Activated CD4-positive, CD25-positive, alpha-beta regulatory T cell (primary cell): ENCODE data around the gene RAPGEF5.

Experiments used
- DNase-seq, 4 experiments: peaks; one replicate each; lab custom pipeline; 2025; lab: John Stamatoyannopoulos, UW

Gene RAPGEF5

GRCh38 chr7:22356701-22357310, at the start of gene RAPGEF5:
Gene RAPGEF5, minus strand, starts transcription at chr7:22357154. Its CDS starts 94 bp downstream, at chr7:22357060.
- no peak for DNase-seq

- DNase-seq = no peak
Observed at GRCh38 chr7:22406715-22407114, 49.8 kb upstream of the RAPGEF5 start.

GRCh38 chr7:22404421-22405023, 47.6 kb upstream of the RAPGEF5 start:
- no peak for DNase-seq

- no peak for DNase-seq
Observed at GRCh38 chr7:22403344-22403743, 46.4 kb upstream of the RAPGEF5 start.

- no peak for DNase-seq
Observed at GRCh38 chr7:22402250-22402649, 45.3 kb upstream of the RAPGEF5 start.

GRCh38 chr7:22400936-22401553, 44.1 kb upstream of the RAPGEF5 start:
- DNase-seq = no peak

- no peak for DNase-seq
Observed at GRCh38 chr7:22400150-22400814, 43.3 kb upstream of the RAPGEF5 start.

GRCh38 chr7:22399546-22399945, 42.6 kb upstream of the RAPGEF5 start:
- no peak for DNase-seq

- DNase-seq = no peak
Observed at GRCh38 chr7:22399091-22399490, 42.1 kb upstream of the RAPGEF5 start.

- no peak for DNase-seq
Observed at GRCh38 chr7:22397981-22398380, 41.0 kb upstream of the RAPGEF5 start.

GRCh38 chr7:22395222-22395621, 38.3 kb upstream of the RAPGEF5 start:
- DNase-seq = no peak

- DNase-seq = no peak
Observed at GRCh38 chr7:22394739-22395138, 37.8 kb upstream of the RAPGEF5 start.

- DNase-seq = no peak
Observed at GRCh38 chr7:22393913-22394729, 37.2 kb upstream of the RAPGEF5 start.

- no peak for DNase-seq
Observed at GRCh38 chr7:22390516-22390915, 33.6 kb upstream of the RAPGEF5 start.

- no peak for DNase-seq
Observed at GRCh38 chr7:22389892-22390291, 32.9 kb upstream of the RAPGEF5 start.

GRCh38 chr7:22387583-22387982, 30.6 kb upstream of the RAPGEF5 start:
- DNase-seq = no peak

GRCh38 chr7:22386865-22387264, 29.9 kb upstream of the RAPGEF5 start:
- DNase-seq = no peak

GRCh38 chr7:22386206-22386858, 29.4 kb upstream of the RAPGEF5 start:
- DNase-seq = no peak

- no peak for DNase-seq
Observed at GRCh38 chr7:22385326-22385725, 28.4 kb upstream of the RAPGEF5 start.

- no peak for DNase-seq
Observed at GRCh38 chr7:22380333-22380732, 23.4 kb upstream of the RAPGEF5 start.

GRCh38 chr7:22378199-22378980, 21.4 kb upstream of the RAPGEF5 start:
- no peak for DNase-seq
